Astrocyte (in vitro differentiated cells and primary cell): ENCODE data around the gene PTK7. TPM values are rescaled to one million over a fixed set of nuclear protein-coding genes. Genes with fewer than 3 reads are reported as not detected.

Source experiments
- DNase-seq: peaks from one replicate; pipeline ENCODE4 v3.0.0-alpha.2; 2010; ENCODE audit warnings: low read depth
- FAIRE-seq: peaks from 2 replicates; lab custom pipeline; 2011; peaks lifted over from hg19 to GRCh38; lab: Jason Lieb, UNC
- H2AFZ ChIP-seq: 2 replicates; pipeline ENCODE4 v1.6.0; 2012; ENCODE audit warnings: low read depth, low read length, inconsistent platforms
- H3K27ac ChIP-seq: 2 replicates; pipeline ENCODE4 v1.5.1; 2011; ENCODE audit warnings: low read depth, low read length, inconsistent platforms
- H3K27me3 ChIP-seq: 2 replicates; pipeline ENCODE4 v1.6.0; 2011; ENCODE audit warnings: low read length, inconsistent platforms; ENCODE audit not compliant: insufficient read depth
- H3K36me3 ChIP-seq: 2 replicates; pipeline ENCODE4 v1.5.1; 2011; ENCODE audit warnings: low read length, inconsistent platforms; ENCODE audit not compliant: insufficient read depth
- H3K4me1 ChIP-seq: 2 replicates; pipeline ENCODE4 v1.5.1; 2011; ENCODE audit warnings: low read length, inconsistent platforms; ENCODE audit not compliant: insufficient read depth
- H3K4me2 ChIP-seq: 2 replicates; pipeline ENCODE4 v1.6.0; 2012; ENCODE audit warnings: low read length, inconsistent platforms
- H3K4me3 ChIP-seq: 2 replicates; pipeline ENCODE4 v1.5.1; 2011; ENCODE audit warnings: low read depth, mild to moderate bottlenecking, low read length, inconsistent platforms; ENCODE audit not compliant: insufficient read depth
- H3K79me2 ChIP-seq: 2 replicates; pipeline ENCODE4 v1.6.0; 2012; ENCODE audit warnings: mild to moderate bottlenecking, low read length, inconsistent platforms; ENCODE audit not compliant: insufficient read depth
- H3K9ac ChIP-seq: 2 replicates; pipeline ENCODE4 v1.6.0; 2012; ENCODE audit warnings: mild to moderate bottlenecking, low read length, inconsistent platforms
- H3K9me3 ChIP-seq: 2 replicates; pipeline ENCODE4 v1.5.1; 2012; ENCODE audit warnings: low read depth, mild to moderate bottlenecking, low read length, inconsistent platforms; ENCODE audit not compliant: insufficient read depth
- H4K20me1 ChIP-seq: 2 replicates; pipeline ENCODE4 v1.6.0; 2012; ENCODE audit warnings: low read length, inconsistent platforms; ENCODE audit not compliant: insufficient read depth
- H3K27ac Mint-ChIP-seq: one replicate; pipeline ENCODE4 v1.8.0; 2021; ENCODE audit warnings: mild to moderate bottlenecking, mixed read lengths; ENCODE audit not compliant: unreplicated experiment
- H3K27me3 Mint-ChIP-seq: one replicate; pipeline ENCODE4 v1.8.0; 2021; ENCODE audit warnings: low read depth, mixed read lengths; ENCODE audit not compliant: unreplicated experiment
- H3K36me3 Mint-ChIP-seq: one replicate; pipeline ENCODE4 v1.8.0; 2021; ENCODE audit warnings: low read depth, mixed read lengths; ENCODE audit not compliant: unreplicated experiment
- H3K4me1 Mint-ChIP-seq: one replicate; pipeline ENCODE4 v1.8.0; 2021; ENCODE audit warnings: low read depth, mixed read lengths; ENCODE audit not compliant: unreplicated experiment
- H3K4me3 Mint-ChIP-seq: one replicate; pipeline ENCODE4 v1.8.0; 2021; ENCODE audit warnings: mild to moderate bottlenecking, moderate library complexity, mixed read lengths; ENCODE audit not compliant: unreplicated experiment
- H3K9me3 Mint-ChIP-seq: one replicate; pipeline ENCODE4 v1.8.0; 2021; ENCODE audit warnings: mild to moderate bottlenecking, mixed read lengths; ENCODE audit not compliant: unreplicated experiment
- CTCF ChIP-seq: IDR thresholded peaks from 2 replicates; pipeline ENCODE4 v1.5.1; 2011; ENCODE audit warnings: low read depth, mild to moderate bottlenecking, inconsistent platforms, low read length, moderate library complexity; ENCODE audit not compliant: insufficient read depth
- EZH2 ChIP-seq: IDR thresholded peaks from 2 replicates; pipeline ENCODE4 v1.6.1; 2012; ENCODE audit warnings: mild to moderate bottlenecking, low read length, inconsistent platforms; ENCODE audit not compliant: insufficient read depth
- total RNA-seq: library from RNA; stranded (reverse); gene quantifications from 2 replicates; pipeline ENCODE4 v1.2.1, GENCODE V29; 2021

Gene PTK7
- total RNA-seq, 1 donor from 2014 or later, result 506 TPM

- H3K4me1 Mint-ChIP-seq, result peaks cover 67% of the 10 kb centered on the region
- no peak for FAIRE-seq
- no peak for DNase-seq
- Histone ChIP-seq H3K79me2 (peaks cover 97% of the 10 kb centered on the region), H3K27me3 (no peaks in the 10 kb centered on the region), H3K4me2 (peak overlapping the region; percentile 39), H3K27ac (peak overlapping the region; percentile 20), H4K20me1 (peaks cover 81% of the 10 kb centered on the region), H3K4me1 (peaks cover 35% of the 10 kb centered on the region), H3K4me3 (no peak overlapping the region), H3K36me3 (no peaks in the 10 kb centered on the region), H3K9me3 (no peaks in the 10 kb centered on the region), H3K9ac (peak overlapping the region; percentile 42), H2AFZ (no peak overlapping the region)
- peaks cover 9% of the 10 kb centered on the region for H3K36me3 Mint-ChIP-seq
- no peak for TF ChIP-seq EZH2
- no peak for TF ChIP-seq CTCF
- H3K9me3 Mint-ChIP-seq, result no peaks in the 10 kb centered on the region
- peak overlapping the region; percentile 55 for H3K4me3 Mint-ChIP-seq
- no peaks in the 10 kb centered on the region for H3K27me3 Mint-ChIP-seq
- H3K27ac Mint-ChIP-seq, result peak overlapping the region; percentile 92
These were observed 13.9 kb downstream of the PTK7 start for GRCh38 chr6:43089874-43090558.

- Histone ChIP-seq H3K4me2 (peak overlapping the region; percentile 39), H4K20me1 (peaks cover 79% of the 10 kb centered on the region), H3K27me3 (no peaks in the 10 kb centered on the region), H3K4me1 (peaks cover 38% of the 10 kb centered on the region), H3K4me3 (no peak overlapping the region), H3K27ac (peak overlapping the region; percentile 20), H3K36me3 (no peaks in the 10 kb centered on the region), H3K9ac (peak overlapping the region; percentile 42), H3K79me2 (peaks cover 96% of the 10 kb centered on the region), H2AFZ (no peak overlapping the region), H3K9me3 (no peaks in the 10 kb centered on the region)
- Mint-ChIP-seq H3K4me3 (peak overlapping the region; percentile 55), H3K27ac (peak overlapping the region; percentile 90), H3K4me1 (peaks cover 71% of the 10 kb centered on the region), H3K36me3 (peaks cover 9% of the 10 kb centered on the region), H3K9me3 (no peaks in the 10 kb centered on the region), H3K27me3 (no peaks in the 10 kb centered on the region)
- FAIRE-seq, result no peak
- DNase-seq, result no peak
- TF ChIP-seq EZH2 (no peak), CTCF (no peak)
These were observed 14.4 kb downstream of the PTK7 start for GRCh38 chr6:43090559-43090956.

- Histone ChIP-seq H3K9me3 (no peaks in the 10 kb centered on the region), H3K36me3 (no peaks in the 10 kb centered on the region), H3K4me1 (peaks cover 43% of the 10 kb centered on the region), H3K79me2 (peaks cover 96% of the 10 kb centered on the region), H3K4me3 (no peak overlapping the region), H3K27ac (no peak overlapping the region), H3K9ac (peak overlapping the region; percentile 42), H4K20me1 (peaks cover 81% of the 10 kb centered on the region), H3K27me3 (no peaks in the 10 kb centered on the region), H3K4me2 (peak overlapping the region; percentile 39), H2AFZ (no peak overlapping the region)
- Mint-ChIP-seq H3K27me3 (no peaks in the 10 kb centered on the region), H3K4me3 (peak overlapping the region; percentile 50), H3K4me1 (peaks cover 74% of the 10 kb centered on the region), H3K9me3 (no peaks in the 10 kb centered on the region), H3K36me3 (peaks cover 7% of the 10 kb centered on the region), H3K27ac (peak overlapping the region; percentile 90)
- FAIRE-seq (no peak), DNase-seq (no peak)
- TF ChIP-seq CTCF, result no peak
- no peak for TF ChIP-seq EZH2
These were observed 14.9 kb downstream of the PTK7 start for GRCh38 chr6:43091020-43091419.
